Measurements from ENCODE around the gene PPP1R1B. TPM values are rescaled to one million over a fixed set of nuclear protein-coding genes. Genes with fewer than 3 reads are reported as not detected.

The PPP1R1B gene
- total RNA-seq, 1 donor, result not detected

GRCh38 chr17:39653662-39654331 is 27.0 kb downstream of the PPP1R1B start:
- DNase-seq (ENCODE audit: low read depth), result peak; percentile 35
- TF ChIP-seq, protein P1, sequence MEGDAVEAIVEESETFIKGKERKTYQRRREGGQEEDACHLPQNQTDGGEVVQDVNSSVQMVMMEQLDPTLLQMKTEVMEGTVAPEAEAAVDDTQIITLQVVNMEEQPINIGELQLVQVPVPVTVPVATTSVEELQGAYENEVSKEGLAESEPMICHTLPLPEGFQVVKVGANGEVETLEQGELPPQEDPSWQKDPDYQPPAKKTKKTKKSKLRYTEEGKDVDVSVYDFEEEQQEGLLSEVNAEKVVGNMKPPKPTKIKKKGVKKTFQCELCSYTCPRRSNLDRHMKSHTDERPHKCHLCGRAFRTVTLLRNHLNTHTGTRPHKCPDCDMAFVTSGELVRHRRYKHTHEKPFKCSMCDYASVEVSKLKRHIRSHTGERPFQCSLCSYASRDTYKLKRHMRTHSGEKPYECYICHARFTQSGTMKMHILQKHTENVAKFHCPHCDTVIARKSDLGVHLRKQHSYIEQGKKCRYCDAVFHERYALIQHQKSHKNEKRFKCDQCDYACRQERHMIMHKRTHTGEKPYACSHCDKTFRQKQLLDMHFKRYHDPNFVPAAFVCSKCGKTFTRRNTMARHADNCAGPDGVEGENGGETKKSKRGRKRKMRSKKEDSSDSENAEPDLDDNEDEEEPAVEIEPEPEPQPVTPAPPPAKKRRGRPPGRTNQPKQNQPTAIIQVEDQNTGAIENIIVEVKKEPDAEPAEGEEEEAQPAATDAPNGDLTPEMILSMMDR (IDR thresholded peaks at IDR 0.05; ENCODE audit: insufficient read depth, low read depth, low read length), result peak; percentile 88
- H3K4me3 ChIP-seq (ENCODE audit: low read depth, low read length), result no peak overlapping the region

- DNase-seq (ENCODE audit: low read depth), result no peak
- no peak overlapping the region for H3K4me3 ChIP-seq (ENCODE audit: low read depth, low read length)
- TF ChIP-seq, protein P1 (IDR thresholded peaks at IDR 0.05; ENCODE audit: insufficient read depth, low read depth, low read length), result no peak
Observed at GRCh38 chr17:39655105-39655504, 28.4 kb downstream of the PPP1R1B start.

DNA sequence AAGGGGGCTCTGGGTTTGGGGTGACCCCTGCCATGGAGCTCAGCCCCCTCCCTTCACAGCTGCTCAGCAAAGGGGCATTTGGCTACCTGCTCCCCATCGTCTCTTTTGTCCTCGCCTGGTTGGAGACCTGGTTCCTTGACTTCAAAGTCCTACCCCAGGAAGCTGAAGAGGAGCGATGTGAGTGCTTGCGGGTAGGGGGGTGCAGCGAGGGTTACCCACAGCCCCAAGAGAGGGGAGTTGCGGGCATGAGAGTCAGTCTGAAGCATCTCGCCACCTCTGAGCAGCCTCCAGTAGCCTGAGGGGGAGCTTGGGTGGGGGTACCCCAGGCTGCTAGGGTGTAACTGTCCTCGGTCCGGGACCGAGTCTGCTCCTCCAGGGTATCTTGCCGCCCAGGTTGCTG is 31.6 kb downstream of the PPP1R1B start:
- DNase-seq (ENCODE audit: low read depth), result no peak
- TF ChIP-seq, protein P1 (IDR thresholded peaks at IDR 0.05; ENCODE audit: insufficient read depth, low read depth, low read length), result no peak
- no peak overlapping the region for H3K4me3 ChIP-seq (ENCODE audit: low read depth, low read length)

GRCh38 chr17:39658760-39659159 is 32.0 kb downstream of the PPP1R1B start:
- no peak for DNase-seq (ENCODE audit: low read depth)
- no peak overlapping the region for H3K4me3 ChIP-seq (ENCODE audit: low read depth, low read length)
- TF ChIP-seq, protein P1 (IDR thresholded peaks at IDR 0.05; ENCODE audit: insufficient read depth, low read depth, low read length), result no peak

- TF ChIP-seq, protein P1 (IDR thresholded peaks at IDR 0.05; ENCODE audit: insufficient read depth, low read depth, low read length), result no peak
- DNase-seq (ENCODE audit: low read depth), result no peak
- H3K4me3 ChIP-seq (ENCODE audit: low read depth, low read length), result no peak overlapping the region
Observed at GRCh38 chr17:39659279-39660010, 32.7 kb downstream of the PPP1R1B start.

- TF ChIP-seq, protein P1 (IDR thresholded peaks at IDR 0.05; ENCODE audit: insufficient read depth, low read depth, low read length), result no peak
- no peak overlapping the region for H3K4me3 ChIP-seq (ENCODE audit: low read depth, low read length)
- no peak for DNase-seq (ENCODE audit: low read depth)
Observed at GRCh38 chr17:39660011-39660360, 33.2 kb downstream of the PPP1R1B start.

Measured in fibroblast of villous mesenchyme (primary cell).